Ishikawa (cell line): ENCODE measurements around the gene CEP85L.

Experiments used
- CEBPB ChIP-seq: IDR thresholded peaks from 2 replicates; pipeline ENCODE4 v1.6.1; 2012
- CREB1 ChIP-seq: IDR thresholded peaks from 2 replicates; pipeline ENCODE4 v1.6.1; 2012; ENCODE audit warnings: low read depth
- EP300 ChIP-seq: IDR thresholded peaks from 2 replicates; pipeline ENCODE4 v1.6.1; 2012; ENCODE audit warnings: borderline replicate concordance
- FOXM1 ChIP-seq: IDR thresholded peaks from 2 replicates; pipeline ENCODE4 v1.6.1; 2012; ENCODE audit warnings: low read depth, borderline replicate concordance
- MAX ChIP-seq: IDR thresholded peaks from 2 replicates; pipeline ENCODE4 v1.6.1; 2012
- NFIC ChIP-seq: IDR thresholded peaks from 2 replicates; pipeline ENCODE4 v1.6.1; 2012
- RAD21 ChIP-seq: IDR thresholded peaks from 2 replicates; pipeline ENCODE4 v1.6.1; 2012; ENCODE audit warnings: low read depth
- REST ChIP-seq: IDR thresholded peaks from 2 replicates; pipeline ENCODE4 v1.6.1; 2012; ENCODE audit warnings: low read depth, mild to moderate bottlenecking
- TEAD4 ChIP-seq: IDR thresholded peaks from 2 replicates; pipeline ENCODE4 v1.6.1; 2012
- YY1 ChIP-seq: IDR thresholded peaks from 2 replicates; pipeline ENCODE4 v1.6.1; 2012; ENCODE audit warnings: low read depth
- ZBTB7A ChIP-seq: IDR thresholded peaks from 2 replicates; pipeline ENCODE4 v1.6.1; 2012; ENCODE audit warnings: low read depth

DNA sequence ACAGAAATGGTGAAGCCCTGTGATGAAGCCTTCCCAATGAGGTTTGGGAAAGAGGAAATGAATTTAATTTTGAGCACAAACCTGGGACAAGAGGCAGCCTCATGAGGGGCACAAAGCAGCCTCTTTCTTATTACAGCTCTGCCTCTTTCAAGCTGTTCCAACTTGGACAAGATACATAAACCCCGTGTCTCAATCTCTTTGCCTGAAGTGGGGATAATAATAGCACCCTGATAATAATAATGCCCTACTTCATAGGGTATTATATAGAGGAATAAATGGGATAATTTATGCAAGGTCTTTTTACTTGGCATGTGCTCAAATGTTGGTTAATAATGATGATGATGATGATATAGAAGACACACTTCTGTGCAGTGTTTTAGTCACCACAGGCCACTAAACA is 194.4 kb downstream of the CEP85L start:
- TF ChIP-seq MAX (no peak), YY1 (no peak), CEBPB (no peak), CREB1 (no peak), TEAD4 (no peak), RAD21 (no peak), EP300 (no peak), NFIC (no peak), REST (no peak), FOXM1 (no peak), ZBTB7A (no peak)
